Measurements from ENCODE around the gene ADAMTSL2.

ADAMTSL2 gene

GRCh38 chr9:133564451-133565116 is 30.1 kb downstream of the ADAMTSL2 start:
- Histone ChIP-seq H3K4me2 (ENCODE audit: low read length) (no peak overlapping the region), H4K20me1 (ENCODE audit: control insufficient read depth, insufficient read depth, low read depth, low read length) (no peaks in the 10 kb centered on the region), H3K9me2 (replicated peaks; ENCODE audit: control insufficient read depth, low read length) (no peaks in the 10 kb centered on the region), H3K4me3 (ENCODE audit: low read length) (no peak overlapping the region), H3K36me3 (ENCODE audit: control insufficient read depth, low read length) (no peaks in the 10 kb centered on the region), H3K27me3 (ENCODE audit: control insufficient read depth, low read length) (no peaks in the 10 kb centered on the region), H3K79me2 (ENCODE audit: control insufficient read depth, low read length) (no peaks in the 10 kb centered on the region), H3K4me1 (ENCODE audit: control insufficient read depth, low read length) (peaks cover 5% of the 10 kb centered on the region; the same call in 1 of the 2 replicates), H3K9me3 (ENCODE audit: control insufficient read depth, insufficient read depth, low read length) (no peaks in the 10 kb centered on the region), H3F3A (ENCODE audit: control insufficient read depth, insufficient read depth) (no peaks in the 10 kb centered on the region), H3K27ac (ENCODE audit: low read depth, low read length) (no peak overlapping the region)
- TF ChIP-seq EZH2phosphoT487 (IDR thresholded peaks at IDR 0.05; ENCODE audit: borderline replicate concordance, low read length) (no peak), CTCF (IDR thresholded peaks at IDR 0.05; ENCODE audit: low read depth, low read length, poor library complexity, severe bottlenecking) (no peak)

GRCh38 chr9:133566382-133566781 is 31.9 kb downstream of the ADAMTSL2 start:
- H3K27me3 ChIP-seq (ENCODE audit: control insufficient read depth, low read length): no peaks in the 10 kb centered on the region
- H3K27ac ChIP-seq (ENCODE audit: low read depth, low read length): no peak overlapping the region
- H3K9me3 ChIP-seq (ENCODE audit: control insufficient read depth, insufficient read depth, low read length): no peaks in the 10 kb centered on the region
- H4K20me1 ChIP-seq (ENCODE audit: control insufficient read depth, insufficient read depth, low read depth, low read length): no peaks in the 10 kb centered on the region
- H3K79me2 ChIP-seq (ENCODE audit: control insufficient read depth, low read length): no peaks in the 10 kb centered on the region
- no peaks in the 10 kb centered on the region for H3F3A ChIP-seq (ENCODE audit: control insufficient read depth, insufficient read depth)
- no peak overlapping the region for H3K4me3 ChIP-seq (ENCODE audit: low read length)
- H3K4me2 ChIP-seq (ENCODE audit: low read length): no peak overlapping the region
- peaks cover 5% of the 10 kb centered on the region; the same call in 1 of the 2 replicates for H3K4me1 ChIP-seq (ENCODE audit: control insufficient read depth, low read length)
- H3K36me3 ChIP-seq (ENCODE audit: control insufficient read depth, low read length): no peaks in the 10 kb centered on the region
- no peaks in the 10 kb centered on the region for H3K9me2 ChIP-seq (replicated peaks; ENCODE audit: control insufficient read depth, low read length)
- TF ChIP-seq CTCF (IDR thresholded peaks at IDR 0.05; ENCODE audit: low read depth, low read length, poor library complexity, severe bottlenecking): no peak
- TF ChIP-seq EZH2phosphoT487 (IDR thresholded peaks at IDR 0.05; ENCODE audit: borderline replicate concordance, low read length): no peak

- no peaks in the 10 kb centered on the region for H3F3A ChIP-seq (ENCODE audit: control insufficient read depth, insufficient read depth)
- H3K79me2 ChIP-seq (ENCODE audit: control insufficient read depth, low read length): no peaks in the 10 kb centered on the region
- H3K36me3 ChIP-seq (ENCODE audit: control insufficient read depth, low read length): no peaks in the 10 kb centered on the region
- no peak overlapping the region for H3K4me2 ChIP-seq (ENCODE audit: low read length)
- TF ChIP-seq CTCF (IDR thresholded peaks at IDR 0.05; ENCODE audit: low read depth, low read length, poor library complexity, severe bottlenecking): no peak
- TF ChIP-seq EZH2phosphoT487 (IDR thresholded peaks at IDR 0.05; ENCODE audit: borderline replicate concordance, low read length): no peak
- no peaks in the 10 kb centered on the region for H3K27me3 ChIP-seq (ENCODE audit: control insufficient read depth, low read length)
- no peaks in the 10 kb centered on the region for H3K9me2 ChIP-seq (replicated peaks; ENCODE audit: control insufficient read depth, low read length)
- H3K9me3 ChIP-seq (ENCODE audit: control insufficient read depth, insufficient read depth, low read length): no peaks in the 10 kb centered on the region
- no peak overlapping the region for H3K27ac ChIP-seq (ENCODE audit: low read depth, low read length)
- H3K4me3 ChIP-seq (ENCODE audit: low read length): no peak overlapping the region
- H4K20me1 ChIP-seq (ENCODE audit: control insufficient read depth, insufficient read depth, low read depth, low read length): no peaks in the 10 kb centered on the region
- H3K4me1 ChIP-seq (ENCODE audit: control insufficient read depth, low read length): peaks cover 5% of the 10 kb centered on the region; the same call in 1 of the 2 replicates
These were observed 32.3 kb downstream of the ADAMTSL2 start for GRCh38 chr9:133566817-133567216.

Data from DOHH2 (cell line).